Omental fat pad (tissue), 4 donors: ENCODE measurements around the gene SERPINI1. TPM values are rescaled to one million over a fixed set of nuclear protein-coding genes. Genes with fewer than 3 reads are reported as not detected.

ENCODE experiments used
- ATAC-seq: fragments of 150-250 bp; one replicate; pipeline ENCODE4 v1.9.1; 2016; ENCODE audit warnings: mild to moderate bottlenecking, moderate library complexity; ENCODE audit not compliant: low FRiP score
- DNase-seq: peaks from one replicate; pipeline ENCODE4 v3.0.0-alpha.2; 2019; ENCODE audit warnings: low spot score
- CTCF ChIP-seq, 3 donors: fragments of 450-650 bp; IDR thresholded peaks; one replicate each; pipeline ENCODE4 v1.5.1; 2016 to 2017; ENCODE audit warnings: antibody characterized with exemption in 3 of 3, mild to moderate bottlenecking in 3 of 3, moderate library complexity in 2 of 3
- total RNA-seq, 4 donors: library from RNA; depleted of rRNA; stranded (reverse); fragments of >200 nt; gene quantifications; one replicate each; pipeline ENCODE4 v1.1.0, GENCODE V29; 2016

The SERPINI1 gene
- total RNA-seq, 4 donors from 2014 or later: 2.2 to 7.1 (median 4.5) TPM

- TF ChIP-seq CTCF (IDR thresholded peaks at IDR 0.05): no peak
- no peak for DNase-seq
- ATAC-seq: no peak
Measured at GRCh38 chr3:167780214-167780883, 44.8 kb downstream of the SERPINI1 start.

- no peak for ATAC-seq
- TF ChIP-seq CTCF (IDR thresholded peaks at IDR 0.05): no peak
- no peak for DNase-seq
Measured at GRCh38 chr3:167783781-167784180, 48.3 kb downstream of the SERPINI1 start.

- DNase-seq (no peak), ATAC-seq (no peak)
- TF ChIP-seq CTCF (IDR thresholded peaks at IDR 0.05): no peak
Measured at GRCh38 chr3:167785790-167786189, 50.3 kb downstream of the SERPINI1 start.

GRCh38 chr3:167787440-167787839 lies 51.9 kb downstream of the SERPINI1 start:
- no peak for ATAC-seq
- TF ChIP-seq CTCF (IDR thresholded peaks at IDR 0.05): no peak
- no peak for DNase-seq

- no peak for DNase-seq
- no peak for TF ChIP-seq CTCF (IDR thresholded peaks at IDR 0.05)
- no peak for ATAC-seq
Measured at GRCh38 chr3:167798443-167798842, 62.9 kb downstream of the SERPINI1 start.

GRCh38 chr3:167808910-167809309 lies 73.4 kb downstream of the SERPINI1 start:
- DNase-seq (no peak), ATAC-seq (no peak)
- no peak for TF ChIP-seq CTCF (IDR thresholded peaks at IDR 0.05)

GRCh38 chr3:167810236-167810635 lies 74.7 kb downstream of the SERPINI1 start:
- DNase-seq: no peak
- TF ChIP-seq CTCF (IDR thresholded peaks at IDR 0.05): no peak
- ATAC-seq: no peak
